Renal cortex interstitium (tissue), 15 donors: ENCODE data around the gene HS3ST1. TPM values are rescaled to one million over a fixed set of nuclear protein-coding genes. Genes with fewer than 3 reads are reported as not detected.

Source experiments
- DNase-seq, 11 donors: peaks; one replicate each; pipeline ENCODE4 v3.0.0-alpha.2; 2013; ENCODE audit warnings: low read depth in 9 of 11, low spot score in 4 of 11; ENCODE audit errors: extremely low read depth in 1 of 11
- long read RNA-seq, 16 experiments: transcript quantifications; one replicate each; lab custom pipeline, GENCODE V29; 2026
- polyA plus RNA-seq, 3 donors: library from polyadenylated mRNA; unstranded; fragments of 120-200 nt; gene quantifications; one replicate each; pipeline ENCODE4 v1.2.1, GENCODE V29; 2013; ENCODE audit not compliant: insufficient read length in 3 of 3

The HS3ST1 gene
- polyA plus RNA-seq = 1 to 10 TPM in 2 of 3 donors, under 1 TPM in 1; 0.48 to 1.4 (median 1.3) TPM
- long read RNA-seq, donor 1, full-length matches to known transcripts = 1 of 1 reads
- long read RNA-seq, donor 1, partial matches to known transcripts = 0 of 1 reads
- long read RNA-seq, donor 1, other reads (novel, unspliced or antisense) = 0 of 1 reads
- long read RNA-seq, donor 2, full-length matches to known transcripts = 1 of 1 reads
- long read RNA-seq, donor 2, partial matches to known transcripts = 0 of 1 reads
- long read RNA-seq, donor 2, other reads (novel, unspliced or antisense) = 0 of 1 reads
- long read RNA-seq, donor 3, full-length matches to known transcripts = 3 of 3 reads
- long read RNA-seq, donor 3, partial matches to known transcripts = 0 of 3 reads
- long read RNA-seq, donor 3, other reads (novel, unspliced or antisense) = 0 of 3 reads
- long read RNA-seq, donor 4, partial matches to known transcripts = 0 of 1 reads
- long read RNA-seq, donor 4, other reads (novel, unspliced or antisense) = 0 of 1 reads
- long read RNA-seq, donor 5 = 0 reads
- long read RNA-seq, donor 6, partial matches to known transcripts = 0 of 2 reads
- long read RNA-seq, donor 6, other reads (novel, unspliced or antisense) = 0 of 2 reads
- long read RNA-seq, donor 7, full-length matches to known transcripts = 1 of 1 reads
- long read RNA-seq, donor 7, partial matches to known transcripts = 0 of 1 reads
- long read RNA-seq, donor 7, other reads (novel, unspliced or antisense) = 0 of 1 reads
- long read RNA-seq, donor 8 = 0 reads
- long read RNA-seq, donor 9 = 0 reads
- long read RNA-seq, donor 10, full-length matches to known transcripts = 3 of 3 reads
- long read RNA-seq, donor 10, partial matches to known transcripts = 0 of 3 reads
- long read RNA-seq, donor 10, other reads (novel, unspliced or antisense) = 0 of 3 reads
- long read RNA-seq, donor 11, full-length matches to known transcripts = 1 of 1 reads
- long read RNA-seq, donor 11, partial matches to known transcripts = 0 of 1 reads
- long read RNA-seq, donor 11, other reads (novel, unspliced or antisense) = 0 of 1 reads
- long read RNA-seq, donor 12, full-length matches to known transcripts = 1 of 1 reads
- long read RNA-seq, donor 12, partial matches to known transcripts = 0 of 1 reads
- long read RNA-seq, donor 12, other reads (novel, unspliced or antisense) = 0 of 1 reads
- long read RNA-seq, donor 13 = 0 reads
- long read RNA-seq, donor 14 = 0 reads
- long read RNA-seq, donor 15 = 0 reads
- long read RNA-seq, donor 16, full-length matches to known transcripts = 4 of 4 reads
- long read RNA-seq, donor 16, partial matches to known transcripts = 0 of 4 reads
- long read RNA-seq, donor 16, other reads (novel, unspliced or antisense) = 0 of 4 reads

GRCh38 chr4:11428231-11428898, at the start of gene HS3ST1:
Gene HS3ST1 (minus strand): TSS chr4:11428894. CDS start chr4:11400005, 28,889 bp downstream.
- no peak for DNase-seq

GRCh38 chr4:11475871-11476270, 47.2 kb upstream of the HS3ST1 start:
- DNase-seq = no peak

- DNase-seq = no peak
These were observed 45.5 kb upstream of the HS3ST1 start for GRCh38 chr4:11474146-11474545.

GRCh38 chr4:11472535-11472934, 43.8 kb upstream of the HS3ST1 start:
- no peak for DNase-seq

- DNase-seq = no peak
These were observed 42.9 kb upstream of the HS3ST1 start for GRCh38 chr4:11471618-11472017.

GRCh38 chr4:11471046-11471441, 42.4 kb upstream of the HS3ST1 start:
- no peak for DNase-seq

- no peak for DNase-seq
These were observed 41.8 kb upstream of the HS3ST1 start for GRCh38 chr4:11470438-11471045.

GRCh38 chr4:11469650-11470437, 41.1 kb upstream of the HS3ST1 start:
- no peak for DNase-seq

GRCh38 chr4:11468901-11469300, 40.2 kb upstream of the HS3ST1 start:
- peak in 2 of 11 donors; percentile 14 to 18 for DNase-seq

- DNase-seq = no peak
These were observed 39.2 kb upstream of the HS3ST1 start for GRCh38 chr4:11467931-11468330.

GRCh38 chr4:11463707-11464106, 35.0 kb upstream of the HS3ST1 start:
- DNase-seq = no peak

GRCh38 chr4:11456401-11456800, 27.7 kb upstream of the HS3ST1 start:
- DNase-seq = no peak

- no peak for DNase-seq
These were observed 26.6 kb upstream of the HS3ST1 start for GRCh38 chr4:11455201-11455835.

- no peak for DNase-seq
These were observed 23.0 kb upstream of the HS3ST1 start for GRCh38 chr4:11451716-11452115.

- no peak for DNase-seq
These were observed 17.6 kb upstream of the HS3ST1 start for GRCh38 chr4:11446155-11446811.

- no peak for DNase-seq
These were observed 12.5 kb upstream of the HS3ST1 start for GRCh38 chr4:11441194-11441556.
